ENCODE data around the gene TEX26.

The TEX26 gene

DNA sequence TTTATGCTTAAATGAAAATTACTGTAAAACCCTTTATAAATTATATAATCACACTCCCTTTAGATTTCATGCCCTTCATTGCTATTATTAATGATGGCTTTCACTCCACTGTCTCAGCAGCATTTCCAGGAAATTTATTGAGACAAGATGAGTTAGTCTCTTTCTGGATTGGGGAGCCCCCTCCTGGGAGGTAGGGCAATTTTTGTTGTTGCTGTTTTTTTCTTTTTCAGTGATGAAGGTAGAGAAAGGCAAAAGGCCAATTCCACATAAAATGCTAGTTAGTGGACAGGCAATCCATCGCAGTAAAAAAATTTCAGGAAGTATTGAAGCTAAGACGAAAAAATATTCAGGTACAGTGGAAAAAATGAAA lies 80.2 kb downstream of the TEX26 start:
- Histone ChIP-seq H3K4me1 (ENCODE audit: low read length) (no peaks in the 10 kb centered on the region), H3K9me2 (replicated peaks; ENCODE audit: insufficient read depth, low read length) (no peaks in the 10 kb centered on the region), H3K4me2 (ENCODE audit: low read depth, low read length) (no peak overlapping the region), H3K4me3 (ENCODE audit: low read length) (no peak overlapping the region), H3K9me3 (replicated peaks; ENCODE audit: insufficient read depth, low read length) (no peaks in the 10 kb centered on the region), H3F3A (ENCODE audit: insufficient read depth, low read length) (no peaks in the 10 kb centered on the region), H3K27ac (ENCODE audit: low read length) (no peak overlapping the region), H3K9ac (ENCODE audit: low read length) (no peak overlapping the region), H3K27me3 (replicated peaks; ENCODE audit: insufficient read depth, low read length) (no peaks in the 10 kb centered on the region), H4K20me1 (ENCODE audit: insufficient read depth, low read length) (no peaks in the 10 kb centered on the region), H3K36me3 (replicated peaks; ENCODE audit: insufficient read depth, low read length) (no peaks in the 10 kb centered on the region), H3K79me2 (ENCODE audit: low read length) (no peaks in the 10 kb centered on the region), H2AFZ (ENCODE audit: low read length) (no peak overlapping the region)
- TF ChIP-seq EZH2phosphoT487 (IDR thresholded peaks at IDR 0.05; ENCODE audit: low read length) (no peak), EZH2 (optimal IDR thresholded peaks at IDR 0.05; ENCODE audit: low read depth, low read length) (no peak)
- TF ChIP-seq, protein P1, sequence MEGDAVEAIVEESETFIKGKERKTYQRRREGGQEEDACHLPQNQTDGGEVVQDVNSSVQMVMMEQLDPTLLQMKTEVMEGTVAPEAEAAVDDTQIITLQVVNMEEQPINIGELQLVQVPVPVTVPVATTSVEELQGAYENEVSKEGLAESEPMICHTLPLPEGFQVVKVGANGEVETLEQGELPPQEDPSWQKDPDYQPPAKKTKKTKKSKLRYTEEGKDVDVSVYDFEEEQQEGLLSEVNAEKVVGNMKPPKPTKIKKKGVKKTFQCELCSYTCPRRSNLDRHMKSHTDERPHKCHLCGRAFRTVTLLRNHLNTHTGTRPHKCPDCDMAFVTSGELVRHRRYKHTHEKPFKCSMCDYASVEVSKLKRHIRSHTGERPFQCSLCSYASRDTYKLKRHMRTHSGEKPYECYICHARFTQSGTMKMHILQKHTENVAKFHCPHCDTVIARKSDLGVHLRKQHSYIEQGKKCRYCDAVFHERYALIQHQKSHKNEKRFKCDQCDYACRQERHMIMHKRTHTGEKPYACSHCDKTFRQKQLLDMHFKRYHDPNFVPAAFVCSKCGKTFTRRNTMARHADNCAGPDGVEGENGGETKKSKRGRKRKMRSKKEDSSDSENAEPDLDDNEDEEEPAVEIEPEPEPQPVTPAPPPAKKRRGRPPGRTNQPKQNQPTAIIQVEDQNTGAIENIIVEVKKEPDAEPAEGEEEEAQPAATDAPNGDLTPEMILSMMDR (IDR thresholded peaks at IDR 0.05; ENCODE audit: low read length) = no peak
- DNase-seq = no peak

DNA sequence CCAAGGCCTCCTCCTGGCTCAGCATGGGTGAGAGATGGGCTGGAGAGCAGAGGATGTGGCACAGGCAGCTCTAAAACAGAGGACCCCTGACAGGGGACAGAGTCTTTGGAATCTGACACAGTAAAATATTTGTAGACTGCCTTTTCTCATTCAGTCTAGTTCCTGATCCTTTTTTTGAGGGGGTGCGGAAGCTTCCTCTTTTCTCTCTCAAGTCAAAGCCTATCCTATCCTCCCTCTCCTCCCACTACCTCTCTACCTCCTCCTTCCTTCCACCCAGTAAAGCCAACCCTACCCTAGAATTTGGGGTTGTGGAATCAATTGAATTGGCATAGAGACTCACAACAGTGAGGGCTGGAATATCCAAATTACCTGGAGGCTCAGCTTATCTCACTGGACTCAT lies 82.0 kb downstream of the TEX26 start:
- H2AFZ ChIP-seq (ENCODE audit: low read length) = no peak overlapping the region
- no peaks in the 10 kb centered on the region for H3K79me2 ChIP-seq (ENCODE audit: low read length)
- H3K4me1 ChIP-seq (ENCODE audit: low read length) = no peaks in the 10 kb centered on the region
- no peak for DNase-seq
- H3K4me2 ChIP-seq (ENCODE audit: low read depth, low read length) = no peak overlapping the region
- no peaks in the 10 kb centered on the region for H3F3A ChIP-seq (ENCODE audit: insufficient read depth, low read length)
- no peaks in the 10 kb centered on the region for H4K20me1 ChIP-seq (ENCODE audit: insufficient read depth, low read length)
- TF ChIP-seq, protein P1 (IDR thresholded peaks at IDR 0.05; ENCODE audit: low read length) = no peak
- no peak overlapping the region for H3K4me3 ChIP-seq (ENCODE audit: low read length)
- H3K9me2 ChIP-seq (replicated peaks; ENCODE audit: insufficient read depth, low read length) = no peaks in the 10 kb centered on the region
- H3K36me3 ChIP-seq (replicated peaks; ENCODE audit: insufficient read depth, low read length) = no peaks in the 10 kb centered on the region
- H3K9ac ChIP-seq (ENCODE audit: low read length) = no peak overlapping the region
- no peaks in the 10 kb centered on the region for H3K9me3 ChIP-seq (replicated peaks; ENCODE audit: insufficient read depth, low read length)
- no peak overlapping the region for H3K27ac ChIP-seq (ENCODE audit: low read length)
- H3K27me3 ChIP-seq (replicated peaks; ENCODE audit: insufficient read depth, low read length) = no peaks in the 10 kb centered on the region

DNA sequence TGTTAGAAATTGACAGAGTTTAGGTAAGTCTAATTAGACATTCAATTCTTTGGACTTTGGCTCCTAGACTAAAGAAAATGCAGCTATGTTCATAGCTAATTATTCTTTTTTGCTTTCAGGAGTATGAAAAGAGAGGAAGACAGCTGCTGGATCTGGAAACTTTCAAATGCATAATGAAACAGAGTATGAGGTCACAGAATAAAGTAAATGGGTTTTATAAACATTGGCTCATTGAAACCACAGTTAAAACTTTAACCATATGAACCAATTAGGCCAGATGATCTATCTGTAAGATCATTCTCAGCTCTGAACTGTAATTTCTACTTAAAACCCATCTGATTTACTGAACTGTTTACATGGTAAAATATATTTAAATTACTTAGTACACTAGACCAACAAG lies 82.7 kb downstream of the TEX26 start:
- Histone ChIP-seq H3F3A (ENCODE audit: insufficient read depth, low read length) (no peaks in the 10 kb centered on the region), H3K4me3 (ENCODE audit: low read length) (no peak overlapping the region), H3K9me2 (replicated peaks; ENCODE audit: insufficient read depth, low read length) (no peaks in the 10 kb centered on the region), H4K20me1 (ENCODE audit: insufficient read depth, low read length) (no peaks in the 10 kb centered on the region), H3K9ac (ENCODE audit: low read length) (no peak overlapping the region), H3K36me3 (replicated peaks; ENCODE audit: insufficient read depth, low read length) (no peaks in the 10 kb centered on the region), H3K9me3 (replicated peaks; ENCODE audit: insufficient read depth, low read length) (no peaks in the 10 kb centered on the region), H2AFZ (ENCODE audit: low read length) (no peak overlapping the region), H3K27ac (ENCODE audit: low read length) (no peak overlapping the region), H3K79me2 (ENCODE audit: low read length) (no peaks in the 10 kb centered on the region), H3K27me3 (replicated peaks; ENCODE audit: insufficient read depth, low read length) (no peaks in the 10 kb centered on the region), H3K4me2 (ENCODE audit: low read depth, low read length) (no peak overlapping the region), H3K4me1 (ENCODE audit: low read length) (no peaks in the 10 kb centered on the region)
- TF ChIP-seq EZH2phosphoT487 (IDR thresholded peaks at IDR 0.05; ENCODE audit: low read length) (no peak), EZH2 (optimal IDR thresholded peaks at IDR 0.05; ENCODE audit: low read depth, low read length) (no peak)
- TF ChIP-seq, protein P1 (IDR thresholded peaks at IDR 0.05; ENCODE audit: low read length) = no peak
- no peak for DNase-seq

Measured in MM.1S (cell line).